ENCODE measurements around the gene HOXA5. TPM values are rescaled to one million over a fixed set of nuclear protein-coding genes. Genes with fewer than 3 reads are reported as not detected.

Gene HOXA5
- total and polyA plus RNA-seq, 5 experiments from 2014 or later: not detected

DNA sequence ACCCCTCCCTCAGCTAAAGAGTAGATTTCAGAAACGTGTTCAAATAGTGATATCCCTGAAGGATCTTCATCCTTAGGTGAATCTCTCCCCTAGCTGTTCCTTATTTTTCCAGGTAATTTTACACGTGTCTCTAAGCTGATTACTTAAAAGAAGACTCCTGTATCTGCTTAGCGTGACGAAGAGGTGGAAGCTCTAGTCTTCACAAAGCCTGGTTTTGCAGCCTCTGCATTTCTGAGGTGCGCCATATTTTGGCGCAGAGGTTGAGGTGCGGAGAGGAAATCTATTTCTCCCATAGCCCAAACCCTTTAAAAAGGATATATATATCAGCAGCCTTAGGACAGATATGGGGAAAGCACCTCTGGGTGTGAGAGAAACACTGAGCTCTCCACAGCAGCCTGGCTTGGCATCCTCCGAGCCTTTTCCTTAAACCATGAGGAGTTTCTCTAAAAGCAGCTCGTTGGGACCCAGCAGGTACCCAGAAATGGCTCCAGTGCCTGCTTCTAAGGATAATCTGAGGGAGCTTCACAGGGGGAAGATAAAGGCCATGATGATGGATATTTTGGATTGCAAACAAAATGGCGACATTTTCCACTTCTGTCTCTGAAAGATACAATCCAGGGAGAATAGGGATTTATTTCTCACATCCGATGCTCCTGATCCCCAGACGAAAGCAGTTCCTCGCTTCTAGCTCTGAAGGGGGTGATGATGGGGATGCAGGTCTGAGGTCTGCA lies 38.0 kb downstream of the HOXA5 start:
- POLR2A ChIA-PET: no interaction called here
- H3K27me3 Mint-ChIP-seq: peaks cover 33 to 73% (median 48%) of the 10 kb centered on the region in 5 donors
- no peak overlapping the region for H3K27ac Mint-ChIP-seq
- no peak for ATAC-seq
- H3K4me3 Mint-ChIP-seq: no peak overlapping the region
- peaks cover 0 to 4% (median 0%) of the 10 kb centered on the region in 9 donors for H3K9me3 Mint-ChIP-seq
- peaks cover 8 to 24% (median 18%) of the 10 kb centered on the region in 4 donors for H3K4me1 Mint-ChIP-seq
- peaks cover 2 to 13% (median 9%) of the 10 kb centered on the region in 3 donors for H3K36me3 Mint-ChIP-seq
- no peak for DNase-seq

DNA sequence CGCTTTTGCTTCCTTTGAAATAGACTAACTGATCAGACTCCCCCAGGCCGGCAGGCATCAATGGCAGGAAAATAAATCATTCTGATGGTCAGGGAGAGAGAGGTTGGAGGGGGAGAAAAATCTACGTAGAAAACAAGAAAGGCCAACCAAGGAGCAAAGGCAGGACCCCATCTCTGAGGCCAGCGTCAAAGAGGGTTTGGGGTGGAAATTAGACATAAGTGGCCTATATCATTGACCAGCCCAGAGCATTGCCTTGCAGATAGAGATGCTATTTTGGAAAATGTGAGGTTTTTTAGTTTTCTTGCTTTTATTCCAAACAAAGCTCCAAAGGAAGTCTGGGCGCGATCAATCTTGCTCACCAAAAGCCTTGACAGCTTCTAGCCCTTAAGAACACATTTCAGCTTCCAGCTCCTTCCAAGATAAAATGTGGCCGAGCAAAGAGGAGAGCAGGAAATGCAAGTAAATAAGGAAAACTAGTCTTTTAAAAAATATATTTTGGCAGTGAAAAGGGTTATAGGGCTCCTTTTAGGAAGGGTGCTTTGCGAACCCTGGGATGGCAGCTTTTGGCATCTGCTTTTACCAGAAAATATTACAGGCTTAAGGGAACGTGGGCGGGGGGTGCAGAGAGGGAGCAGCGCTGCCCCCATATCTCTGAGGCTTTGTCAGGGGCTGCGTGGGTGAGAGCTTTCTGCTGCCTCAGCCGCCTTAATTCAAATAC lies 39.0 kb downstream of the HOXA5 start:
- POLR2A ChIA-PET: no interaction called here
- Mint-ChIP-seq H3K27ac (no peak overlapping the region), H3K27me3 (peaks cover 37 to 76% (median 56%) of the 10 kb centered on the region in 5 donors), H3K36me3 (peaks cover 9 to 16% (median 15%) of the 10 kb centered on the region in 3 donors), H3K4me3 (no peak overlapping the region), H3K9me3 (peaks cover 0 to 4% (median 0%) of the 10 kb centered on the region in 9 donors), H3K4me1 (peaks cover 10 to 25% (median 18%) of the 10 kb centered on the region in 4 donors)
- ATAC-seq: no peak
- DNase-seq: no peak

GRCh38 chr7:27103489-27104226 lies 39.8 kb downstream of the HOXA5 start:
- peaks cover 12 to 34% (median 23%) of the 10 kb centered on the region in 4 donors for H3K4me1 Mint-ChIP-seq
- H3K27me3 Mint-ChIP-seq: peaks cover 41 to 84% (median 64%) of the 10 kb centered on the region in 5 donors
- peak overlapping the region in 1 of 10 donors; percentile 22 for H3K27ac Mint-ChIP-seq
- H3K4me3 Mint-ChIP-seq: peak overlapping the region in 2 of 10 donors; percentile 44 to 57
- ATAC-seq: no peak
- POLR2A ChIA-PET: no interaction called here
- H3K36me3 Mint-ChIP-seq: peaks cover 15 to 20% (median 18%) of the 10 kb centered on the region in 3 donors
- H3K9me3 Mint-ChIP-seq: peaks cover 0 to 4% (median 0%) of the 10 kb centered on the region in 9 donors
- no peak for DNase-seq

- Mint-ChIP-seq H3K4me3 (peak within 1 kb of the TSS; percentile 4 to 76 (median 56)), H3K9me3 (peaks cover 0 to 4% (median 0%) of the 10 kb centered on the region in 9 donors), H3K36me3 (peaks cover 15 to 20% (median 20%) of the 10 kb centered on the region in 3 donors), H3K4me1 (peaks cover 14 to 42% (median 26%) of the 10 kb centered on the region in 4 donors), H3K27ac (peak within 1 kb of the TSS in 1 of 10 donors; percentile 62), H3K27me3 (peaks cover 43 to 91% (median 67%) of the 10 kb centered on the region in 5 donors)
- no peak for ATAC-seq
- POLR2A ChIA-PET: no interaction called here
- DNase-seq: no peak
Observed at GRCh38 chr7:27102581-27103442, 40.7 kb downstream of the HOXA5 start, which contains the start of gene HOXA2. Gene HOXA2 (minus strand): TSS chr7:27102683. CDS start chr7:27102500, 183 bp downstream.

DNA sequence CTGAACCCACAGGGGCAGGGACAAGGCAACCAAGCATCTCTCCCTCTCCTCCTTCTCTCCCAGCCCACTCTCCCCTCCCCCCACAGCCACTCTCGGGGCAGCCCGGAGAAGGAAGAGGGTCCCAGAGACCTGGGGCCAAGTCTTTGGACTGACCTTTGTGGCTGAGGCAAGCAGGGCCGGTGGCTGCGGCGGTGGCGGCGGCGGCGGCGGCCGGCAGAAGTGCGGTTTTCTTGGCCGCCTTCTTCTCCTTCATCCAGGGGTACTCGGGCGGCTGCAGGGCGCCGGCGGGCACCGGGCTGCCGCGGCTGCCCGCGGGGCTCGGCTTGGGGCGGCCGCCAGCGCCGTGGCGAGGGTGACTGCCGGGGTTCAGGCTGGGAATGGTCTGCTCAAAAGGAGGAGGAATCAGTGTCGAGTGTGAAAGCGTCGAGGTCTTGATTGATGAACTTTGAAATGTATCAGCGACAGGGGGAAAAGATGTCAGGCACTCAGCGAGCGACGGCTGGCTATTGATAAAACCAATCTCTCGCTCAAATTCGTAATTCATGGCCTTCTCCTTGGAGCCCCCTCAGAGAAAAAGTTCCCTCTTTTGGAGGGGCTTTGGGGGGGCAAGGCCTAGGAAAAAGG lies 41.4 kb downstream of the HOXA5 start:
- POLR2A ChIA-PET: no interaction called here
- peaks cover 49 to 91% (median 69%) of the 10 kb centered on the region in 5 donors for H3K27me3 Mint-ChIP-seq
- H3K9me3 Mint-ChIP-seq: peaks cover 0 to 4% (median 0%) of the 10 kb centered on the region in 9 donors
- H3K4me1 Mint-ChIP-seq: peaks cover 19 to 50% (median 33%) of the 10 kb centered on the region in 4 donors
- peaks cover 15 to 20% (median 20%) of the 10 kb centered on the region in 3 donors for H3K36me3 Mint-ChIP-seq
- no peak for DNase-seq
- no peak overlapping the region for H3K27ac Mint-ChIP-seq
- ATAC-seq: no peak
- peak overlapping the region in 9 of 10 donors; percentile 9 to 76 (median 56) for H3K4me3 Mint-ChIP-seq

DNA sequence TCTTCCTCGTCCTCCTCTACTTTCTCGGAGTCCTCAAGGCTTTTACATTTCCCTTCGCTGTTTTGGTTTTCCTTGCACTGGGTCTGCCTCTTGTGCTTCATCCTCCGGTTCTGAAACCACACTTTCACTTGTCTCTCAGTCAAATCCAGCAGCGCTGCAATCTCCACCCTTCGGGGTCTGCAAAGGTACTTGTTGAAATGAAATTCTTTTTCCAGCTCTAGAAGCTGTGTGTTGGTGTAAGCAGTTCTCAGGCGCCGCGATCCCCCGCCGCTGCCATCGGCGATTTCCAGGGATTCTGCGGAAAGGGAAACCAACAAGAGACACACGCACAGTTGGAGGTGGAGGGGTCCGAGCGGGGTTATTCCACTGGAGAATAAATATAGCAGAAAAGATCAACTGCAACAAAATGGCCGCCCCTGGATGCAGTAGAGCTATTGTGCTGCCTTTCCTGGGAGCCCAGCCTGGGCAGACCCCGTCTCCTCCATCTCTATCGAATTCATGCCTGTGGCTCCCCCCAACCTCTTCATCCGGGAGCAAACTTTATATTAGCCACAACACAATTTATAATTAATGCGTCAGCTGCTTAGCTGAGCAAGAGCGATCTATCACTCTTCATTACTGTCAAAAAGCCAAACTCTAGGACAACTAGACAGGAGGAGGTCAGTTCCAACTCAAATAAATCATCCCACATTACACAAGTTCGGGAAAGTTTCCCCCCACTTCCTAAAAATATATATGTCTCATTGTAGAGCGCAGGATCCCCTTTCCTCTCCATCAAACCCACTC lies 42.1 kb downstream of the HOXA5 start:
- Mint-ChIP-seq H3K27me3 (peaks cover 50 to 93% (median 71%) of the 10 kb centered on the region in 5 donors), H3K9me3 (peaks cover 0 to 4% (median 0%) of the 10 kb centered on the region in 9 donors), H3K4me3 (peak overlapping the region in 7 of 10 donors; percentile 1 to 45 (median 37)), H3K36me3 (peaks cover 15 to 20% (median 20%) of the 10 kb centered on the region in 3 donors), H3K27ac (peak overlapping the region in 1 of 10 donors; percentile 62), H3K4me1 (peaks cover 20 to 57% (median 37%) of the 10 kb centered on the region in 4 donors)
- POLR2A ChIA-PET: no interaction called here
- no peak for ATAC-seq
- no peak for DNase-seq

GRCh38 chr7:27100694-27101170 lies 42.7 kb downstream of the HOXA5 start:
- Mint-ChIP-seq H3K9me3 (peaks cover 0 to 4% (median 0%) of the 10 kb centered on the region in 9 donors), H3K4me1 (peaks cover 21 to 58% (median 38%) of the 10 kb centered on the region in 4 donors), H3K4me3 (peak overlapping the region in 1 of 10 donors; percentile 17), H3K27me3 (peaks cover 50 to 90% (median 67%) of the 10 kb centered on the region in 5 donors), H3K27ac (no peak overlapping the region), H3K36me3 (peaks cover 15 to 20% (median 20%) of the 10 kb centered on the region in 3 donors)
- ATAC-seq (no peak), DNase-seq (no peak)
- POLR2A ChIA-PET: no interaction called here

DNA sequence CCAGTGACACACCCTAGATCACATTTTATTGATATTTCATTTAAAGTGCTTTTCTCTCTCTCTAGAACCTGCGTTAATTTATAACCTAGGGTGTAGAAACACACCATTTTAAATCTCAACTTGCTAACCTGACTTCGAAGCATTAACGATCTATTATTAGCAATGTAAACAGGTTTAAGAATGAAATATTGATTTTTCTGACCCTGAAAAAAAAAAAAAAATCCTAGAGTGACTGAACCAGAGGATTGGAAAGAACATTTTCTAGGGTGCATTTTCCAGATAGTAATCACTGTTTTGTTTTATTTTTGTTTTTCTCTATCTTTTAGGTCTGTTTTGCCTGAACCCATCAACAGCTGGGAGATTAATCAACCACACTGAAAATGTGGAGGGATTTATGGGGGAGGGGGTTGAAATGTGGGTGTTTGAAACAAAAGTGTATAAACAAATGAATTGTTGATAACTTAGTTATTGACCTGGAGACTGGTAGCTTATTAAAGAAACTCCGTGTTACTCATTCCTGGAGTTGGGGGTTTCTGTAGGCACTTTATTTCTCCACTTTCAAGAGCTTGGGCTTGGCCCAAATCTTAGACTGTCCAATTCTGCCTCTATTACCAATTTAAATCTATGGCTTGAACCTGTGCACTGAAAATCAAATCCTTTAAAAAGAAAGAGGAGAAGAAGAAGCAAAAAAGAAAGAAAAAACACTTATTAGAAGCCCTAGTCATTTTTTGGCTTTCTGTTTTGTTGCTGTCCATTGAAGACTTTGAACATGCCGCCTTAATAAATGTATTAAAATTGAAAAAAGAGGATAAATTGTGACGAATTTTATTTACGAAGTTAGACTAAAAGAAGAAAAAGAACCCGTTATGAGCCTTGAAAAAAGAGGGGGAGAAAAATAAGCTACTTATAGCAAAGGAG lies 43.8 kb downstream of the HOXA5 start:
- H3K27ac Mint-ChIP-seq: no peak overlapping the region
- POLR2A ChIA-PET: interaction anchor here (0.6 kb wide), 1 partner anchor 915 kb away, joined by 3 read pairs; no protein-coding TSS in a partner anchor
- peaks cover 0 to 4% (median 0%) of the 10 kb centered on the region in 9 donors for H3K9me3 Mint-ChIP-seq
- H3K36me3 Mint-ChIP-seq: peaks cover 15 to 23% (median 20%) of the 10 kb centered on the region in 3 donors
- H3K4me3 Mint-ChIP-seq: no peak overlapping the region
- no peak for ATAC-seq
- H3K4me1 Mint-ChIP-seq: peaks cover 25 to 69% (median 45%) of the 10 kb centered on the region in 4 donors
- DNase-seq: no peak
- H3K27me3 Mint-ChIP-seq: peaks cover 54 to 90% (median 66%) of the 10 kb centered on the region in 5 donors

DNA sequence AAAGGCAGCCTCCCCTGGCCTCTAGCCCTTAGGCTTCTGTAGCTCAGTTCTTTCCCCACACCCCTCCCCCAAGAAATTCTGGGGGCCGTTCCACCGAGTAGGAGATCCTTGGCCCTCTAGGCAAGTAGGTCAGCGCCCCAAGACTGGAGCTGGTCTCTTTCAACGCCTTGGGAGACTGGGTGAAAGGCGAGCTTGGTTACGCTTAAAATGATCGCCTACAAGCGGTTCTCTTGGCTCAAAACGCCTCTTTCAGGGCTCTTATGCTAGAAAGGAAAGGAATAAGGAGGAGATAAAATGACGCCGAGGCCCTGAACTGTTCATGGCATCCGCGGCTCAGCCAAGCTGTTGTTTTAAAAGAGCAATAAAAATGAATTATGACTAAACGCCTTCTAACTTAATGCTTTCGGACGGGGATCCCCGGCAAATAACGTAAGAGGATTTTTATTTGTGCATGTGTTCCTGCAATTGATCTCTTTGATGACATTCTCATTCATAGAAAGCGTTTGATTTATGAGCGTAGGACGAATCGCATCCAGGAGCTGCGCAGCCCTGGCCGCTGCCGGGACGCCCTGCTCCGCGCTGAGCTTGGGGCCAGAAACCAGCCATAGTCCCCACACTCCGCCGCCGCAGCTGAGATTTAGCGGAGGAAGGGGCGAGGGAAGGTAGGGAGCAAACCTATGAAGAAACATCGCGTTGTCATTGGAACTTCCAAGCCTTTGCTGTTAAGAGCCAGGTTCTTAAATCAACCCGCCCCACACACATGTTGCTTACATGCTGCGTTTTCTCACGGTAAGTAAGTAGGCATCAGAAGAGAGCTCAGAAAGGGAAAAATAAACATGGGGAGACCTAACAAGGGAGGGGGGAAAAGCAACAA lies 44.7 kb downstream of the HOXA5 start:
- peaks cover 0 to 4% (median 0%) of the 10 kb centered on the region in 9 donors for H3K9me3 Mint-ChIP-seq
- ATAC-seq: no peak
- peak overlapping the region in 9 of 10 donors; percentile 7 to 58 (median 32) for H3K4me3 Mint-ChIP-seq
- peak overlapping the region in 1 of 10 donors; percentile 29 for H3K27ac Mint-ChIP-seq
- H3K4me1 Mint-ChIP-seq: peaks cover 23 to 67% (median 49%) of the 10 kb centered on the region in 4 donors
- peaks cover 15 to 22% (median 20%) of the 10 kb centered on the region in 3 donors for H3K36me3 Mint-ChIP-seq
- DNase-seq: no peak
- H3K27me3 Mint-ChIP-seq: peaks cover 54 to 90% (median 66%) of the 10 kb centered on the region in 5 donors
- POLR2A ChIA-PET: interaction anchor here (0.6 kb wide), 1 partner anchor 916 kb away, joined by 3 read pairs; no protein-coding TSS in a partner anchor

All from naive thymus-derived CD8-positive, alpha-beta T cell (primary cell).